Panc1 (cell line): Measurements from ENCODE around the gene DEUP1.

Experiments used
- POLR2AphosphoS5 ChIP-seq: IDR thresholded peaks from 2 replicates; pipeline ENCODE4 v1.6.1; 2012; ENCODE audit warnings: mild to moderate bottlenecking, low read depth, low read length, moderate library complexity
- SIN3A ChIP-seq: IDR thresholded peaks from 2 replicates; pipeline ENCODE4 v1.6.1; 2012; ENCODE audit warnings: low read depth, mild to moderate bottlenecking, low read length, moderate library complexity, borderline replicate concordance; ENCODE audit not compliant: insufficient read depth
- TCF7L2 ChIP-seq: IDR thresholded peaks from 2 replicates; pipeline ENCODE4 v1.6.1; 2011; ENCODE audit warnings: mild to moderate bottlenecking, low read depth, low read length, inconsistent platforms
- TF ChIP-seq, protein P1 (sequence below): fragments of 450-650 bp; IDR thresholded peaks from 2 replicates; pipeline ENCODE4 v1.5.1; 2017; ENCODE audit warnings: mild to moderate bottlenecking
- TF ChIP-seq, protein P2 (sequence below), 2 experiments: IDR thresholded peaks; 2 replicates each; pipeline ENCODE4 v1.6.1; 2011 to 2012; ENCODE audit warnings: low read depth in 2 of 2, control low read depth in 1 of 2, low read length in 1 of 2, mild to moderate bottlenecking in 1 of 2, moderate library complexity in 1 of 2; ENCODE audit not compliant: insufficient read depth in 1 of 2

DNA sequence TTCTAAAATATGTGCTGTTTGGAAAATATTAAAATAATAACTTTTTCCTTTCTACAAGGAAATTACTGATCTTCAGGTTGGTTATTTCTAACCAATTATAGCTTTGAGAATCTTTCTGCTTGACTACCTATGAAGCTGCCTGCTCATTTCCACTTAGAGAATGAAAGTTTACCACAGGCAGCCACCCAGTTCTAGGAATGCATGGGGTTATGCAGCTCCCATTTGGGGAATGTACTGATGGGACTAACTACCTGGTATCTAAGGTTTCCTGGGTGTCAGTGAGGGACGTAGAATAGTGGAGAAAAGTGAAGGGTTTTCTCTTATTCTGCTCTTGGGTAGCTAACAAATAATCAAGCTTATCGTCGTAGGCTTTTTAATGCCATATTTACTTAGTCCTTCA lies 73.4 kb downstream of the DEUP1 start:
- TF ChIP-seq, protein P1, sequence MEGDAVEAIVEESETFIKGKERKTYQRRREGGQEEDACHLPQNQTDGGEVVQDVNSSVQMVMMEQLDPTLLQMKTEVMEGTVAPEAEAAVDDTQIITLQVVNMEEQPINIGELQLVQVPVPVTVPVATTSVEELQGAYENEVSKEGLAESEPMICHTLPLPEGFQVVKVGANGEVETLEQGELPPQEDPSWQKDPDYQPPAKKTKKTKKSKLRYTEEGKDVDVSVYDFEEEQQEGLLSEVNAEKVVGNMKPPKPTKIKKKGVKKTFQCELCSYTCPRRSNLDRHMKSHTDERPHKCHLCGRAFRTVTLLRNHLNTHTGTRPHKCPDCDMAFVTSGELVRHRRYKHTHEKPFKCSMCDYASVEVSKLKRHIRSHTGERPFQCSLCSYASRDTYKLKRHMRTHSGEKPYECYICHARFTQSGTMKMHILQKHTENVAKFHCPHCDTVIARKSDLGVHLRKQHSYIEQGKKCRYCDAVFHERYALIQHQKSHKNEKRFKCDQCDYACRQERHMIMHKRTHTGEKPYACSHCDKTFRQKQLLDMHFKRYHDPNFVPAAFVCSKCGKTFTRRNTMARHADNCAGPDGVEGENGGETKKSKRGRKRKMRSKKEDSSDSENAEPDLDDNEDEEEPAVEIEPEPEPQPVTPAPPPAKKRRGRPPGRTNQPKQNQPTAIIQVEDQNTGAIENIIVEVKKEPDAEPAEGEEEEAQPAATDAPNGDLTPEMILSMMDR: no peak
- TF ChIP-seq, protein P2, sequence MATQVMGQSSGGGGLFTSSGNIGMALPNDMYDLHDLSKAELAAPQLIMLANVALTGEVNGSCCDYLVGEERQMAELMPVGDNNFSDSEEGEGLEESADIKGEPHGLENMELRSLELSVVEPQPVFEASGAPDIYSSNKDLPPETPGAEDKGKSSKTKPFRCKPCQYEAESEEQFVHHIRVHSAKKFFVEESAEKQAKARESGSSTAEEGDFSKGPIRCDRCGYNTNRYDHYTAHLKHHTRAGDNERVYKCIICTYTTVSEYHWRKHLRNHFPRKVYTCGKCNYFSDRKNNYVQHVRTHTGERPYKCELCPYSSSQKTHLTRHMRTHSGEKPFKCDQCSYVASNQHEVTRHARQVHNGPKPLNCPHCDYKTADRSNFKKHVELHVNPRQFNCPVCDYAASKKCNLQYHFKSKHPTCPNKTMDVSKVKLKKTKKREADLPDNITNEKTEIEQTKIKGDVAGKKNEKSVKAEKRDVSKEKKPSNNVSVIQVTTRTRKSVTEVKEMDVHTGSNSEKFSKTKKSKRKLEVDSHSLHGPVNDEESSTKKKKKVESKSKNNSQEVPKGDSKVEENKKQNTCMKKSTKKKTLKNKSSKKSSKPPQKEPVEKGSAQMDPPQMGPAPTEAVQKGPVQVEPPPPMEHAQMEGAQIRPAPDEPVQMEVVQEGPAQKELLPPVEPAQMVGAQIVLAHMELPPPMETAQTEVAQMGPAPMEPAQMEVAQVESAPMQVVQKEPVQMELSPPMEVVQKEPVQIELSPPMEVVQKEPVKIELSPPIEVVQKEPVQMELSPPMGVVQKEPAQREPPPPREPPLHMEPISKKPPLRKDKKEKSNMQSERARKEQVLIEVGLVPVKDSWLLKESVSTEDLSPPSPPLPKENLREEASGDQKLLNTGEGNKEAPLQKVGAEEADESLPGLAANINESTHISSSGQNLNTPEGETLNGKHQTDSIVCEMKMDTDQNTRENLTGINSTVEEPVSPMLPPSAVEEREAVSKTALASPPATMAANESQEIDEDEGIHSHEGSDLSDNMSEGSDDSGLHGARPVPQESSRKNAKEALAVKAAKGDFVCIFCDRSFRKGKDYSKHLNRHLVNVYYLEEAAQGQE (IDR thresholded peaks at IDR 0.05; ENCODE audit: insufficient read depth in 1 of 2, low read depth in 2 of 2, low read length in 1 of 2): no peak
- no peak for TF ChIP-seq POLR2AphosphoS5
- TF ChIP-seq TCF7L2: no peak
- no peak for TF ChIP-seq SIN3A
